Measurements from ENCODE around the gene MED29.

MED29 gene

GRCh38 chr19:39384839-39385568 is 6.2 kb upstream of the MED29 start:
- H3K27ac ChIP-seq, result no peak overlapping the region
- H3K27me3 ChIP-seq, result no peaks in the 10 kb centered on the region
- peaks cover 0 to 14% (median 7%) of the 10 kb centered on the region in 4 donors for H3K4me1 ChIP-seq
- no peaks in the 10 kb centered on the region for H3K9me3 ChIP-seq
- no peak overlapping the region for H3K4me3 ChIP-seq
- no peak for DNase-seq
- peaks cover 56 to 98% (median 84%) of the 10 kb centered on the region in 3 donors for H3K36me3 ChIP-seq
- intact Hi-C loops (cut with DNase I; ENCODE audit: low total_unique reads), result no loop called here
- TF ChIP-seq CTCF (IDR thresholded peaks at IDR 0.05), result no peak

- Histone ChIP-seq H3K4me1 (peaks cover 0 to 19% (median 11%) of the 10 kb centered on the region in 4 donors), H3K27me3 (no peaks in the 10 kb centered on the region), H3K27ac (no peak overlapping the region), H3K4me3 (no peak overlapping the region), H3K36me3 (peaks cover 48 to 90% (median 76%) of the 10 kb centered on the region in 3 donors), H3K9me3 (no peaks in the 10 kb centered on the region)
- TF ChIP-seq CTCF (IDR thresholded peaks at IDR 0.05), result no peak
- intact Hi-C loops (cut with DNase I; ENCODE audit: low total_unique reads), result no loop called here
- DNase-seq, result no peak
These were observed 5.4 kb upstream of the MED29 start for GRCh38 chr19:39385629-39386411.

GRCh38 chr19:39386557-39386956 is 4.6 kb upstream of the MED29 start:
- Histone ChIP-seq H3K4me1 (peaks cover 0 to 19% (median 11%) of the 10 kb centered on the region in 4 donors), H3K27ac (no peak overlapping the region), H3K9me3 (no peaks in the 10 kb centered on the region), H3K36me3 (peaks cover 41 to 83% (median 69%) of the 10 kb centered on the region in 3 donors), H3K4me3 (no peak overlapping the region), H3K27me3 (no peaks in the 10 kb centered on the region)
- no peak for TF ChIP-seq CTCF (IDR thresholded peaks at IDR 0.05)
- no peak for DNase-seq
- intact Hi-C loops (cut with DNase I; ENCODE audit: low total_unique reads), result no loop called here

GRCh38 chr19:39388657-39389056 is 2.5 kb upstream of the MED29 start:
- peak overlapping the region in 1 of 2 donors; percentile 98 for H3K27ac ChIP-seq
- no peak for TF ChIP-seq CTCF (IDR thresholded peaks at IDR 0.05)
- no peaks in the 10 kb centered on the region for H3K27me3 ChIP-seq
- no peak for DNase-seq
- peaks cover 0 to 33% (median 21%) of the 10 kb centered on the region in 4 donors for H3K4me1 ChIP-seq
- no peak overlapping the region for H3K4me3 ChIP-seq
- intact Hi-C loops (cut with DNase I; ENCODE audit: low total_unique reads), result no loop called here
- H3K36me3 ChIP-seq, result peaks cover 22 to 66% (median 54%) of the 10 kb centered on the region in 3 donors
- no peaks in the 10 kb centered on the region for H3K9me3 ChIP-seq

GRCh38 chr19:39389631-39390414 is 1.4 kb upstream of the MED29 start:
- no peaks in the 10 kb centered on the region for H3K9me3 ChIP-seq
- H3K4me1 ChIP-seq, result peaks cover 0 to 33% (median 23%) of the 10 kb centered on the region in 4 donors
- H3K4me3 ChIP-seq, result peak overlapping the region; percentile 72 to 85
- H3K36me3 ChIP-seq, result peaks cover 21 to 64% (median 60%) of the 10 kb centered on the region in 3 donors
- no peak for DNase-seq
- H3K27ac ChIP-seq, result peak overlapping the region; percentile 96 to 98
- no peak for TF ChIP-seq CTCF (IDR thresholded peaks at IDR 0.05)
- no peaks in the 10 kb centered on the region for H3K27me3 ChIP-seq
- intact Hi-C loops (cut with DNase I; ENCODE audit: low total_unique reads), result no loop called here
